Body of pancreas (tissue), 4 donors: ENCODE measurements around the gene MYL4.

Experiments
- POLR2A ChIP-seq, 3 donors: fragments of 450-650 bp; IDR thresholded peaks; one replicate each; pipeline ENCODE4 v1.6.1; 2016; ENCODE audit warnings: antibody characterized with exemption in 3 of 3, mild to moderate bottlenecking in 2 of 3
- TF ChIP-seq, protein P1 (sequence below), 7 experiments: fragments of 450-650 bp in 4 of 7; fragments of 200-600 bp in 3 of 7; sonication (generic) in 3 of 7; IDR thresholded peaks; one replicate each; pipeline ENCODE4 v1.5.1; 2016 to 2019; ENCODE audit warnings: antibody characterized with exemption in 7 of 7

DNA sequence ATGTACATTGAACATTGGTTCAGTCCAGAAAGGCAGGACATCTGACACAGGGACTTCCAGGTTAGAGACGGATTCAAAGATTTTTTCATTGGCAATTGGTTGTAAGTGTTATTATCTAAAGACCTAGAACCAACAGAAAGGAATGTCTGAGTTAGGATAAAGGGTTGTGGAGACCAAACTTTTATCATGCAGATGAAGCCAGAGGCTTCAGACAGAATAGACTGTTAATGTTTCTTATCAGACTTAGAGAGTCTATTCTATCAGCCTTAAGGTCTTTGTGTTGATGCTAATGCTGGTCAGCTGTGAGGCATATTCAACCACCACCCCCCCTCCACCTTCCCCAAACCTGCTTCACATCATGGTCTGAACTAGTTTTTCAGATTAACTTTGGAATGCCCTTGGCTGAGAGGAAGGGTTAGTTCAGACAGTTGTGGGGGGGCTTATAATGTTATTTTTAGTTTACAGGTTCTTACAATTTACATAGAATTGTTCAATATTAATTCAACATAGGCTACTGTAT lies 42.3 kb downstream of the MYL4 start:
- TF ChIP-seq, protein P1, sequence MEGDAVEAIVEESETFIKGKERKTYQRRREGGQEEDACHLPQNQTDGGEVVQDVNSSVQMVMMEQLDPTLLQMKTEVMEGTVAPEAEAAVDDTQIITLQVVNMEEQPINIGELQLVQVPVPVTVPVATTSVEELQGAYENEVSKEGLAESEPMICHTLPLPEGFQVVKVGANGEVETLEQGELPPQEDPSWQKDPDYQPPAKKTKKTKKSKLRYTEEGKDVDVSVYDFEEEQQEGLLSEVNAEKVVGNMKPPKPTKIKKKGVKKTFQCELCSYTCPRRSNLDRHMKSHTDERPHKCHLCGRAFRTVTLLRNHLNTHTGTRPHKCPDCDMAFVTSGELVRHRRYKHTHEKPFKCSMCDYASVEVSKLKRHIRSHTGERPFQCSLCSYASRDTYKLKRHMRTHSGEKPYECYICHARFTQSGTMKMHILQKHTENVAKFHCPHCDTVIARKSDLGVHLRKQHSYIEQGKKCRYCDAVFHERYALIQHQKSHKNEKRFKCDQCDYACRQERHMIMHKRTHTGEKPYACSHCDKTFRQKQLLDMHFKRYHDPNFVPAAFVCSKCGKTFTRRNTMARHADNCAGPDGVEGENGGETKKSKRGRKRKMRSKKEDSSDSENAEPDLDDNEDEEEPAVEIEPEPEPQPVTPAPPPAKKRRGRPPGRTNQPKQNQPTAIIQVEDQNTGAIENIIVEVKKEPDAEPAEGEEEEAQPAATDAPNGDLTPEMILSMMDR (IDR thresholded peaks at IDR 0.05) = no peak
- TF ChIP-seq POLR2A (IDR thresholded peaks at IDR 0.05) = no peak
